SK-N-SH (cell line): ENCODE data around the gene ZNF829.

Experiments used
- CHD2 ChIP-seq: fragments of 150-350 bp; IDR thresholded peaks from 2 replicates; pipeline ENCODE4 v1.6.1; 2018; ENCODE audit warnings: low read length; ENCODE audit not compliant: partially characterized antibody
- CTCF ChIP-seq: fragments of 200-600 bp; sonication (generic); IDR thresholded peaks from 2 replicates; pipeline ENCODE4 v1.6.1; 2017; ENCODE audit warnings: antibody characterized with exemption, mild to moderate bottlenecking, moderate library complexity
- ELF1 ChIP-seq: IDR thresholded peaks from 2 replicates; pipeline ENCODE4 v1.4.0; 2012
- GABPA ChIP-seq: IDR thresholded peaks from 2 replicates; pipeline ENCODE4 v1.4.0; 2012; ENCODE audit warnings: low read depth, mild to moderate bottlenecking
- MXI1 ChIP-seq: IDR thresholded peaks from 2 replicates; pipeline ENCODE4 v1.6.1; 2012; ENCODE audit warnings: mild to moderate bottlenecking, low read depth, low read length, improper control_type of control experiment
- PBX3 ChIP-seq: IDR thresholded peaks from 2 replicates; pipeline ENCODE4; 2012
- POLR2AphosphoS5 ChIP-seq: IDR thresholded peaks from 2 replicates; pipeline ENCODE4 v1.6.1; 2012; ENCODE audit warnings: low read depth, low read length
- RAD21 ChIP-seq: IDR thresholded peaks from 2 replicates; pipeline ENCODE4 v1.6.1; 2012; ENCODE audit warnings: mild to moderate bottlenecking, low read length
- REST ChIP-seq: IDR thresholded peaks from 2 replicates; pipeline ENCODE4 v1.6.1; 2012; ENCODE audit warnings: mild to moderate bottlenecking, low read depth, low read length, moderate library complexity
- RFX5 ChIP-seq: IDR thresholded peaks from 2 replicates; pipeline ENCODE4 v1.6.1; 2012; ENCODE audit warnings: mild to moderate bottlenecking, improper control_type of control experiment, low read length
- SMC3 ChIP-seq: IDR thresholded peaks from 2 replicates; pipeline ENCODE4 v1.6.1; 2012; ENCODE audit warnings: low read depth, low read length, improper control_type of control experiment
- TEAD4 ChIP-seq: IDR thresholded peaks from 2 replicates; pipeline ENCODE4 v1.4.0; 2012; ENCODE audit warnings: mild to moderate bottlenecking, borderline replicate concordance; ENCODE audit not compliant: insufficient read depth
- USF2 ChIP-seq: fragments of 150-350 bp; IDR thresholded peaks from 2 replicates; pipeline ENCODE4 v1.6.1; 2017; ENCODE audit warnings: antibody characterized with exemption, low read length, low read depth, borderline replicate concordance
- YY1 ChIP-seq: IDR thresholded peaks from 2 replicates; pipeline ENCODE4 v1.4.0; 2012; ENCODE audit warnings: low read depth, mild to moderate bottlenecking

GRCh38 chr19:36962346-36962745 lies 46.3 kb upstream of the ZNF829 start:
- TF ChIP-seq POLR2AphosphoS5 (no peak), ELF1 (no peak), RAD21 (no peak), TEAD4 (no peak), MXI1 (no peak), CTCF (no peak), SMC3 (no peak), YY1 (no peak), RFX5 (no peak), GABPA (no peak), PBX3 (no peak), CHD2 (no peak), REST (no peak), USF2 (no peak)
